GM21423 (cell line): ENCODE data around the gene CUEDC2.

ENCODE experiments used
- ATAC-seq: cut with Tn5 transposase; IDR thresholded peaks from one replicate; pipeline ENCODE4 v1.9.1; 2021; ENCODE audit warnings: mild to moderate bottlenecking, moderate library complexity; ENCODE audit not compliant: unreplicated experiment

CUEDC2 gene

DNA sequence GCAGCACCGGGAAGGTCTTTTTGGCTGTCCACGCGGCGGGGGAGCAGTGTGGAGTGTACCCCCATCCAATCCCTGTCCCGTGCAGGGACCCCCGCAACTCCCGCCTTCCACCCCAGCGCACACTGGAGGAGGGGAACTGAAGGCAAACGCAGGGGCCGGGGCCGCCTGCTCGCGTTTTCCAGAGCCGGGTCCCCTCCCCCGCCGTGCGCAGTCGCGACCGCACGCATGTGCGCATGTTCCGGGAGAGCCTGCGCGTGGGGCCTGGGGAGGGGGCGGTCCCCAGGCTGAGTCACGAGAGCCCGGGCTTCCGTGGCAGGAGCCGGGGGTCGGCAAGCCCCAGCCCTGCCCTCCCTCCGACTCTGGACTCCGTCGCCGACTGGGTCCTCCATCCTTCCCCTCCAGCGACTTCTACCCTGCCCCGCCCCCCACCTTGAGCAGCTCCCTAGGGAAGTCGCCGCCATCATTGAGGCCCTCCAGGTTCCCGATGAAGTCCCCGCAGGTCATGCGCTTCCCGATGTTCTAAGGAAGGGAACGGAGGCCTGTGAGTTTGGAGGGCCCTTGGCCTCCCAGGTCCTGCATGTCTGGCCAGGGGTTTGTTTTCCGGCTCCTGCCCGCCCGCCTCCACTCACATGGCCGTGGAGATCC, 21.8 kb downstream of the CUEDC2 start:
- ATAC-seq, result no peak

DNA sequence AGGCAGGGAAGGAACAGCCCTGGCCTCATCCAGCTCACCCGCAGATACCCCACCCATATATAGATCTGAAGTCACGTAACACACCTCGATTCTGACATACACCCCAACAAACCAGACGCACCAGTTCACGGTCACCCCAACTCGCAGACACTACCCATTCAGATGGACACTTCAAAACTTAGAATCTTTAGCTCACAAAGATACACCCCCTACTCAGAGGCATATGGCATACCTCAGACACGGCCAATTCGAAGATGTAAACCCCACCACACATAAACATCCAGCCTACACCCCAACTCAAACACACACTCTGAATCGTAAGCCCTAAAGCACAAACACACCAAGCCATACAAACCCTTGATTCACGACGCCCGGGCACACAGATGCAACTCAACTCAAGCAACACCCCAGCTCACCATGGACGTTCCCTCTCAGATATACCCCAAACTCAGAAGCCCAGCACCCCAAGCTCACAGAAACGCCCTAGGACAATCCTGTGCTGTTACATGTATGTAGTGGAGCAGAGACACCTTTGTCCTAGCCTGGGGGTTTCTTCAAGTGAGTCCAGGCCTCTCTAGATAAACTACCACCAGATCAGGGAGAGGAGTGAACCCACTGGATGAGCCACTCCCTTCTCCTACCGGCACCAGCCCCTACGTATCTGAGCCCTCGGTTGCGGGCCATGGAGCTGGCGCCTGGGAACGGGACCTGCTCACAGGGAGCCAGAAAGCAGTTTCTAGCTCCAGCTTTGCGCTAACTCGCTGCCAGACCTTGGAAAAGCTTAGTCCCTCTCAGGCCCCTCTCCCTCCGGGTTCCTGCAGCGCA, 22.6 kb downstream of the CUEDC2 start:
- ATAC-seq, result no peak

DNA sequence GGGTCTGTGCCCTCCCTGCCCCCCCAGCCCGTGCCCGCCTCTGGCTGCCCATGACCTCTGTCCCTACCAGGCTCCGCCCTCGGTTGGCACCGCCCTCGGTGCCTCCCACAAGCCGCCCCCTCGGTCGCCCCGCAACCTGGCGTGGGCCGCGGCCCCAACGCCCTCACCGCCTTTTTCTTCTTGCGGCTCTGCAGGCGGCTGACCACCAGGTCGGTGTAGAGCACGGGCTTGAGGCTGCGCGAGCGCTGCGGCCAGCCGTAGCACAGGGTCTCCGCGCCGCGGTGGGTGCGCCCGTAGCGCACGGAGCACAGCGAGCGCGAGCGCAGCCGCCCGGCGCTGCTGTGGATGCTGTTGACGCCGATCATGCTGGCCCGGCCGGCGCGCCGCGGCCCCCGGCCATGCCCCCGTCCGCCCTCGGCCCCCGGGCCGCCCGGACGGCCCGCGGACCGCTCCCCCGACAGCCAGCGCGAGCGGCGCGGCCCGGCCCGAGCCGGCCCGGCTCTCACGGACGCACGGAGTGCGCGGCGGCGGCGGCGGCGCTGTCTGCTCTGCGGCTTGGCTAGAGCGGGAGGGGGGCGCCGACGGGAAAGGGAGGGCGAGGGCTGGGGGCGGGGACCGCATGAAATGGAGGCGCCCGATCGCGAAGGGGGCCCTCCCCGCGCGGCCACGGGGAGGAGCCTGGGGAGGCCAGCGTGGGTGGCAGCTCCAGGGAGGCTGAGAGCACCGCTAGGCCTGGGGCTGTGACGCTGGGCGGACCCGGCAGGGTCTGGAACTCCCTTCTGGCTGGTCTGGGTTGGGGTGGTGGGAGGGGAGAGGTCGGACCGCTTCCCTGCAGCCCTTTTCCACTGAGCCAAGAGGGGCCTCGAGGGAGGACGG, 23.4 kb downstream of the CUEDC2 start:
- ATAC-seq, result no peak

- ATAC-seq, result no peak
These were observed 24.1 kb downstream of the CUEDC2 start for GRCh38 chr10:102408131-102408727.

GRCh38 chr10:102407425-102408130, 24.8 kb downstream of the CUEDC2 start:
- no peak for ATAC-seq

DNA sequence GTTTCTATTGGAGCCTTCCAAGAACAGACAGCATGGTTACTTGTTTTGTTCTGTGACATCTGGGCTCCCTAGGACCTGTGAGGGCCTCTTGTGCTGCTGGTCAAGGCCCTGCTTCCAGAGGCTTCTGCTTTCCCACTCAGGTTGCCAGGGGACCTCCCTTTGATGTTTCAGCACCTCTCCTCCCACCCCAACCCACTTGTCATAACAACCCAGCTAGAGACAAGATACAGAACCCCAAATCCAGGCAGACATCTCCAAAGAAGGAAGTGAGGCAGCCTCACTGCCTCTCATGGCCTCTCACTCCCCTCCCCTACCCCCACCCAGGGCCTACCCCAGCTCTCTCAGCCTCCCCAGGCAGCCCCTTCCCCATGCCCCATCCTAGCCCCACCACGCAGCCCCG, 25.6 kb downstream of the CUEDC2 start:
- no peak for ATAC-seq

DNA sequence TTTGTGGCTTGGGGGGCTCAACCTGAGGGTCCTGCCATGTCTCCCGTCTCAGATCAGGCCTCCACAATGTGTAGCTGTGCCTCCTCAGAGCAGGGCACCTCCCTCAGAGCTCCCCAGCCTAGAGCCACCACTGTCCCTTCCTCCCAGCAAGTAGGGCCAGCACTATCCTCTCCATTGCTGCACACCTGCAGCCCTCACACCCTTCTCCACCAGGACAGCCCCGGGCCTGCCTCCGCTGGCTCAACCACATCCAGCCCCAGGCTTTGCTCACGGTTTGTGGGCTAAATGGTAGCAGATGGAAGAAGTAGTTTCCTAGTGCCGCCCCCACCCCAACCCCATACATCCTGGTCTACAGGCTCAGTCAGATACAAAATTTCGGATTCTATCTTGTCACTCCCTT, 26.7 kb downstream of the CUEDC2 start:
- no peak for ATAC-seq

- ATAC-seq, result no peak
These were observed 27.2 kb downstream of the CUEDC2 start for GRCh38 chr10:102405108-102405571.

GRCh38 chr10:102404361-102405107, 27.8 kb downstream of the CUEDC2 start:
- no peak for ATAC-seq

DNA sequence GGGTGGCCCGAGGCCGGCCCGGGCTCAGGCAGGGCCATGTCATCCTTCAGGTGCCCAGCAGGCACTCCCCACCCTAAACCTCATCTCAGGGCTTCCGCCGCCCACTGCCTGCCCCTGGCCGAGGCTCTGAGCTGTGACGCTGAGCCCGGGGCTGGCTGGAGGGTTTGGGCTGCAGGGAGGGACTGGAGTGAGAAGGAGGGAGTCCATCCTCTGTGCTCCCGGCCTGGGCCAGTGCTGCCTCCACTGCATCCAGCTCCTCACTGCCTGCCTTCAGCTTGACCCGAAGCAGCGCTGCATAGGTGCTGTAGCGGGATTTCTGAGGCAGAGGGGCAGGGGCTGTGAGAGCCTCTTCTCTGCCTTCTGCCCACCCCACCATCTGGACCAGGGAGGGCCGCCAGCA, 29.3 kb downstream of the CUEDC2 start:
- no peak for ATAC-seq

DNA sequence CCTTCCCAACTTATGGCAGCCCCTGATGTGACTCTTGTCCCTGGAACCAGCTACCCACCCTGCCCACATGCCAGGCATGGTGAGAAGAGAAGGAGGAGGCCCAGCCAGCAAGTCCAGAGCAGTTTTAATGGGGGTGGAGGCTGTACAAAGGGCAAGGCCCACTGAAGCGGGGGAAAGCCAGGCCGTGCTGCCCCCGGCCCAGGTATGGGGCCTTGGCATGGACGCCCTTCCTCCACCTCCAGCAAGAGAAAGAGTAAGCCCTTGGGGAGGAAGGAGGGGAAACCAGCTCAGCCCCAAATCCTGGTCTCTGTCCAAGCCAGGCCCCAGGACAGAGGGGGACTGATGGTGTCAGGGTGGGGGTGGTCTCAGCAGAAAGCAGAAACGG, 29.9 kb downstream of the CUEDC2 start:
- no peak for ATAC-seq

DNA sequence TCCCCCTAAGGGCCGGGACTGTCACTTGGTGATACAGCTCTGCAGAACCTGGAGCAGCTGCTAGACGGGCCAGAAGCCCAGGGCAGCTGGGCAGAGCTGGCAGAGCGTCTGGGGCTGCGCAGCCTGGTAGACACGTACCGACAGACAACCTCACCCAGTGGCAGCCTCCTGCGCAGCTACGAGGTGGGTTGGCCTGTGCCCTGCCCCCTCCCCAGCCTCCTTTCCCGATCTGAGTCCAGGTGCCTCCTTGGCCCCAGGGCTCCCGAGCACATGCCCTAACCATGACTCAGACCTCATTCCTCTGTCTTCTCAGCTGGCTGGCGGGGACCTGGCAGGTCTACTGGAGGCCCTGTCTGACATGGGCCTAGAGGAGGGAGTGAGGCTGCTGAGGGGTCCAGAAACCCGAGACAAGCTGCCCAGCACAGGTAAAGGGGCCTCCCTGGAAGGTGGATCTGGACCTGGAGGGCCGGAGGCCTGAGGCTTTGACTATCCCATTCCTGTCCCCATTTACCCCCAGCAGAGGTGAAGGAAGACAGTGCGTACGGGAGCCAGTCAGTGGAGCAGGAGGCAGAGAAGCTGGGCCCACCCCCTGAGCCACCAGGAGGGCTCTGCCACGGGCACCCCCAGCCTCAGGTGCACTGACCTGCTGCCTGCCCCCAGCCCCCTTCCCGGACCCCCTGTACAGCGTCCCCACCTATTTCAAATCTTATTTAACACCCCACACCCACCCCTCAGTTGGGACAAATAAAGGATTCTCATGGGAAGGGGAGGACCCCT, 30.5 kb downstream of the CUEDC2 start:
- ATAC-seq, result no peak

GRCh38 chr10:102401342-102401654, 31.1 kb downstream of the CUEDC2 start:
- ATAC-seq, result no peak

- ATAC-seq, result no peak
These were observed 31.6 kb downstream of the CUEDC2 start for GRCh38 chr10:102400598-102401341.

- ATAC-seq, result no peak
These were observed 32.3 kb downstream of the CUEDC2 start for GRCh38 chr10:102400076-102400475.

DNA sequence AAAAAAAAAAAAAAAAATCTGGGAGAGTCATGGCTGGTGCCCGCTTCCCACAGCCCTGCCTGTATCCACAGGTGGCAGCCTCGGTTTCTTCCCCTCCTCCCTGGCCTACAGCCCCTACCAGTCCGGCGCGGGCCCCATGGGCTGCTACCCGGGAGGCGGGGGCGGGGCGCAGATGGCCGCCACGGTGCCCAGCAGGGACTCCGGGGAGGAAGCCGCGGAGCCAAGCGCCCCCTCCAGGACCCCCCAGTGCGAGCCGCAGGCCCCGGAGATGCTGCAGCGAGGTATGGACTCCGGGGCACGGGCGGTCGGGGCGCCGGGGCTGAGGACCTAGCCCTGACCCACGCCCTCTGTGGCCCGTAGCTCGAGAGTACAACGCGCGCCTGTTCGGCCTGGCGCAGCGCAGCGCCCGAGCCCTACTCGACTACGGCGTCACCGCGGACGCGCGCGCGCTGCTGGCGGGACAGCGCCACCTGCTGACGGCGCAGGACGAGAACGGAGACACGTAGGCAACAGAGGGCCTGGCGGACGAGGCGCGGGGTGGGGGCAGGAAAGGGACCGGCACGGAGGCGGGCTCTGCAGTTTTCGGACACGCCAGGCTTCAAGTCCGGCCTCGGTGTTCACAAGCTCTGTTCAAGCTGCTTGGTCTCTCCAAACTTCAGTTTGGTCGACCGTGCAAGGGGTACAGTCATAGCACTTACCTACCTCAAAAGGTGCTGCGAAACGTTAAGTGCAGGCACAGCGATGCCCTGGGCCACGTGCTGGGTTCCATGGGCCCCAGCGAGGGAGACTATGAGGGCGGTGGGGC, 33.0 kb downstream of the CUEDC2 start:
- ATAC-seq, result peak; percentile 37

DNA sequence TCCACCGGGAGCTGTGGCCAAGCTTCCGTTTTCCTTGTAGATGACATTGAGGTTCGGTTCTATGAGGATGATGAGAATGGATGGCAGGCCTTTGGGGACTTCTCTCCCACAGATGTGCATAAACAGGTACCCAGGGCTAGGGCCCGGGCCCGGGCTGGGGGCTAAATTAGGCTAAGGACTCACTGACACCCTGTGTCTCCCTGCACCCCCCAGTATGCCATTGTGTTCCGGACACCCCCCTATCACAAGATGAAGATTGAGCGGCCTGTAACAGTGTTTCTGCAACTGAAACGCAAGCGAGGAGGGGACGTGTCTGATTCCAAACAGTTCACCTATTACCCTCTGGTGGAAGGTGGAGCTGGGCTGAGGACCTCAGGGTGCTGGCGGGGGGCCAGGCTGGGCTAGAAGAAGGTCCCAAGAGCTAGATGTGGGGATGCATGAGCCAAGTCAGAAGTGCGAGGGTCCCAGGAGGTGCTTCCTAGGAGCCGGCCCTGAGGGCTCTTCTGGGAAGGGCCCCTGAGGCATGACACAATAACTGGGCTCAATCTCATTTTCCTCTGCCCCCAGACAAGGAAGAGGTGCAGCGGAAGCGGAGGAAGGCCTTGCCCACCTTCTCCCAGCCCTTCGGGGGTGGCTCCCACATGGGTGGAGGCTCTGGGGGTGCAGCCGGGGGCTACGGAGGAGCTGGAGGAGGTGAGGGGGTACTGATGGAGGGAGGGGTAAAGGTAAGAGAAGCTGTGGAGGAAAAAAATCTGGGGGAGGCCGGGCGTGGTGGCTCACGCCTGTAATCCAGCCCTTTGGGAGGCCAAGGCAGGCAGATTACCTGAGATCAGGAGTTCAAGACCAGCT, 34.0 kb downstream of the CUEDC2 start:
- ATAC-seq, result no peak
